Measurements from ENCODE around the gene STAB1.

The STAB1 gene

DNA sequence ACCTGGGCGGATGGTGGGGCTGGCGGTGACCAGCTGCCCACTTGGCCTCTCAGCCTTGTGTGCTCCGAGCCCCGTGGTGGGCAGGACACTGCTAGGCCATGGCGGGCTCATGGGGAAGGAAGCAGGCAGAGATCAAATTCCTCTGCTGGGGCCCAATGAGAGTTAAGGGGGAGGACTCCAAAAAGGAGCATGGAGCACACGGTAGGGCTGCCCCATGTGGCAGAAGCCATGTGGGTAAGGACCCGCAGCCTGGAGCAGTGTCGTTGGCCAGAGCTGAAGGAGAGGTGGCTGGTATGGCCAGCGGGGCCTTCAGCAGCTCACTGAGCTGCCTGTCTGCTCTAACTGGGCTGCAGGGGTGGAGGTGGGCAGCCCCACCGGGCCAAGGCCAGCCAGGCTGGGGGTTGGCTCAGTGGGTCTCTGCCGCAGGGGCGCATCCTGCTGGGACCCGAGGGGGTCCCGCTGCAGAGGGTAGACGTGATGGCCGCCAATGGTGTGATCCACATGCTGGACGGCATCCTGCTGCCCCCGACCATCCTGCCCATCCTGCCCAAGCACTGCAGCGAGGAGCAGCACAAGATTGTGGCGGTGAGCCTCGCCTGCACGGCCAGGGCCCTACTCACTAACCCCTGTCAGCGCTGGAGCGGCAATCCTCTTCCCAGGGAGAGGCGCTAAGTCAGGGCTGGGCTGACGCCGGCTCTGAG, 11.3 kb downstream of the STAB1 start:
- no peak for DNase-seq

- no peak for DNase-seq
Observed at GRCh38 chr3:52507359-52507758, 12.2 kb downstream of the STAB1 start.

GRCh38 chr3:52509753-52510328, 14.7 kb downstream of the STAB1 start:
- no peak for DNase-seq

DNA sequence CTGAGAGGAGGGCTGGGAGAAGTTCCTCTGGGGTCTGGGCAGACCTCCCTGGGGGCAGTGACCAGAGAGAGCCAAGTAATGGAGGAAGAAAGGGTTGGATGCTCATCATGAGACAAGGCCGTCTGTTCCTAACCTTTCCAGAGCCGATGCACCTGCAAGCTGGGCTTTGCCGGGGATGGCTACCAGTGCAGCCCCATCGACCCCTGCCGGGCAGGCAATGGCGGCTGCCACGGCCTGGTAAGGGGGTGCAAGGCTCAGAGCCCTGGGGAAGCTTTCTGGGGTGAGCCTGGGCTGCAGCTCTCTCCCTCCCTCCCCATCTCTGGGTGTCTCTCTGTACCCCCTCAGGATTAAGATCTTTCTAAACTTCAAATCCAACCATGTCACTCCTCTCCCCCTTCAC, 16.4 kb downstream of the STAB1 start:
- DNase-seq = no peak

DNA sequence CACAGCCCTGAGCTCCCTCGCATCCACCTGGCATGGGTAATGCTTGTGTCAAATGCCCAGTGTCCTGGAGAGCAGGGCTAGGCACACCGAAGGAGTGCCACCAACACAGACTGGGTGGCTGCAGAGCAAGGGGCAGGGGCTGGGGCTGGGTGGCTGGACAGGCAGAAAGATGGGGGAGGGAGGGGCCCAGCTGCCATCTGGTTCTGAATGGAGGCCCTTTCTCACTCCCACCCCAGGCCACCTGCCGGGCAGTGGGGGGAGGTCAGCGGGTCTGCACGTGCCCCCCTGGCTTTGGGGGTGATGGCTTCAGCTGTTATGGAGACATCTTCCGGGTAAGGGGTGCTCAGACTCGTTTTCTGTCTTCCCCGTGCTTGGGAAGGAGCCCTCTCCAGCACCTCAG, 17.0 kb downstream of the STAB1 start:
- DNase-seq = no peak

GRCh38 chr3:52512727-52513126, 17.6 kb downstream of the STAB1 start:
- no peak for DNase-seq

DNA sequence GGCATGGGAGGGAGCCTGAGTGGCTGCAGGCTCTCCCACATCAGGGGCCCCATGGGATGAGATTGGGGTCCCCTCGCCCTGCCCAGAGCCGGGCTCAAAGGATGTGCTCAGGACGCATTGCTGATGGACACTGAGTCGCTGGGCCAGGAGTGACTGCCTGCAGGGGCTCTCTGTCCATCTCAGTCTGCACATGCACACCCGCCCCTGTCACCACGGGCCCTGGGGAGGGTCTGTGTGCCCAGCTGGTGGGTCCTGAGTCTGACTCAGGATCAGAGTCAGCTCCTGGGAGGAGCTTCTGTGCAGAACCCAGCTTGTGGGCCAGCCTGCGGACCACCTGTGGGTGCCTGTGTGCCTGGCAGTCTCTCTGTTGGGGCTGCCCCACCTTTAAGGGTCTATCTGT, 18.1 kb downstream of the STAB1 start:
- DNase-seq = no peak

DNA sequence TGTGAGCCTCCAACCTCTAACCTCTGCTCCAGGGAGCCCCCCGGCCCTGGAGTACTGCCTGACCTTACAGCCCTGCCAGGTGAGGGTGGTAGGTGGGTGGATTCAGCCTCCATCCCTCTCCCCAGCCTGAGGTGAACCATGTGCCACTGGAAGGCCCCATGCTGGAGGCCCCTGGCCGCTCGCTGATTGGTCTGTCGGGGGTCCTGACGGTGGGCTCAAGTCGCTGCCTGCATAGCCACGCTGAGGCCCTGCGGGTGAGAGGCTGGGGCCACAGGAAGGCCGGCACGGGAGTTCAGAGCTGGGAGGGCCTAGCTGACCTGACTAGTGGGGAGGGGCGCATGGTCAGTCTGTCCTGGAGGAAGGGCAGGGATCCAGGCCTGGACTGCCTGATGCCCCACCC, 19.4 kb downstream of the STAB1 start:
- DNase-seq = no peak

DNA sequence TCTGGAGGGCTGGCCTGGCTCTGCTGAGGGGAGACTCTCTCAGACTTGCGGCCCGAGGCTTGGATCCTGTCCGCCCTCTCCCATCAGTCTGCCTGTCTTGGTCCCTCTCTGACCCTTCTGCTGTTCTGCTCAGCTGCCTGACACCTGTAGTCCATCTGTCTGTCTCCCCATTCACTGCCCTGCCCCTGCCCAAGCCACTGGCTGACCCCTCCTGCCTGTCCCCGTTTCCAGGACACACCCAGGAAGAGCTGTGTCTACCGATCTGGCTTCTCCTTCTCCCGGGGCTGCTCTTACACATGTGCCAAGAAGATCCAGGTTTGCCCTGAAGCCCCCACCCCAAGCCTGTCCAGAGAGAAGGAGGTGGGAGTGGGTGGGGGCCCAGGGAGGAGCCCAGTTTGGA, 20.1 kb downstream of the STAB1 start:
- DNase-seq = no peak

DNA sequence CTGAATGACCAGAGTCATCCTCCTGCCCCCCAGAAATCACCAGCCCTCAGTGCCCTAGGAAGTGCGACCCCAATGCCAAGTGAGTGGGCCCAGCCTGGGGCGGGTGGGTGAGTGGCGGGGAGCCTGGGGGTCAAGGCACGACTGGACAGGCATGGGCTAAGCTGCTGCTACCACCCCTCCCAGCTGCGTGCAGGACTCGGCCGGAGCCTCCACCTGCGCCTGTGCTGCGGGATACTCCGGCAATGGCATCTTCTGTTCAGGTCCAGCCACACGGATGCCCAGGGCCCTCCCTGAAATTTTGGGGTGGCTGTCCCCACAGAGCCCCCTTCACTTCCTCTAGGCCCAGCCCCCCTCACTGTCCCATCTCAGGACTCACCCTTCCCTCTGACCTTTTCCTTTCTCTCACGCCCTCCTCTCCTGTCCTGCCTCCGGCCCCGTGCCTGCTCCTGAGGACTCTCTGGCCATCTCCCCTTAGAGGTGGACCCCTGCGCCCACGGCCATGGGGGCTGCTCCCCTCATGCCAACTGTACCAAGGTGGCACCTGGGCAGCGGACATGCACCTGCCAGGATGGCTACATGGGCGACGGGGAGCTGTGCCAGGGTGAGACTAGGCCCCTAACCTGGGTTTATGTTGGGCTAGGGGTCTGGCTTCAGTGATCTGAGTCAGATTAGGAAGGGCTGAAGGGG, 21.5 kb downstream of the STAB1 start:
- no peak for DNase-seq

DNA sequence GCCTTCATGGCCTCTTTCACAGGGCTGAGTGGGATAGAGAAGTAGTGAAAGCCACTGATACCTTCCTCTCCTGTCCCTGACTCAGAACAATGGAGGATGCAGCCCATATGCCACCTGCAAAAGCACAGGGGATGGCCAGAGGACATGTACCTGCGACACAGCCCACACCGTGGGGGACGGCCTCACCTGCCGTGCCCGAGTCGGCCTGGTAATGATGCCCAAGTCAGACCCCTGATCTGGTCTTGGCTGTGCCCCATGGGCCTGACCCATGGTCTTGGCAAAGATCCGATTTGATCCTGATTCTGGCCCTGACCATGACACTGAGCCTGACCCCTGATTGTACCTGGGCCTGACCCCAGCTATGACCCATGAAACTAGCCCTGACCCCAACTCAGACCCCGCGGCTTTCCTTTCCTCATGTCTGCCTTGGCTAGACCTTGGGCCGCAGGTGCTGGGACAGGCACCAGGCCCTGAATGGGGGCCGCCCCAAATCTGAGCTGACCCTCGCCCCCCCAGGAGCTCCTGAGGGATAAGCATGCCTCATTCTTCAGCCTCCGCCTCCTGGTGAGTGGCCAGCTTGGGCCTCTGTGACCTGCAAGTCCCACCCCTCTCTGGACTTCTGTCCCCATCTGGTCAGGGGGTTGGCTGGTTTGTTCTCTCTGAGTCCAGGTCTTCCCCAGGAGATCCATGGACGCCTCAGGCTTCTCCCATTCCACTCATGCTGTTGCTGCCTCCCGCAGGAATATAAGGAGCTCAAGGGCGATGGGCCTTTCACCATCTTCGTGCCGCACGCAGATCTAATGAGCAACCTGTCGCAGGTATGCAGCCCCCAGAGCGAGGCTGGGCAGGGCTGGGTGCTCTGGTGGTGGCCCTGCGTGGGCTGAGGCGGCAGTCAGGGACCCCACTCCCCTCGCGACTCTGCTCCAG, 22.9 kb downstream of the STAB1 start:
- DNase-seq = no peak

DNA sequence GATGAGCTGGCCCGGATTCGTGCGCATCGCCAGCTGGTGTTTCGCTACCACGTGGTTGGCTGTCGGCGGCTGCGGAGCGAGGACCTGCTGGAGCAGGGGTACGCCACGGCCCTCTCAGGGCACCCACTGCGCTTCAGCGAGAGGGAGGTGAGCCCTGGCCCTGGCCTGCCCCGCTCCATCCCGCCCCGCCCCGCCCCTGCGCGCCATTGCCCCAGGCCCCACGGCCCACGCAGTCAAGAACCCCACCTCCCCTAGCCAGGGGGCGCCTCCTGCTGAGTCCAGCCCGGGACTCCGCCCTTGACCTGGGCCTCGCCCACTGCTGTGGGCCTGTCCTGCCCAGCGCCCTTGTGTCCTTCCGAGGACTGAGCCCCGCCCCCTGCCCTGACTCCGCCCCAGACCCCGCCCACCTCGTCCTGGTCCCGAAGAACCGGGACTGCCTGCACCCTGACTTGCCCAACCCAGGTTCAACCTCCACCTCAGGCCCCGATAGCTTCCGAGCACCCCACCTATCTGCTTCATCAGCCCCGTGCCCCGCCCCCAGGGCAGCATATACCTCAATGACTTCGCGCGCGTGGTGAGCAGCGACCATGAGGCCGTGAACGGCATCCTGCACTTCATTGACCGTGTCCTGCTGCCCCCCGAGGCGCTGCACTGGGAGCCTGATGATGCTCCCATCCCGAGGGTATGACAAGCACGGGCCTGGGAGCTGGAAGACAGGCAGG, 23.7 kb downstream of the STAB1 start:
- no peak for DNase-seq

GRCh38 chr3:52519445-52520140, 24.5 kb downstream of the STAB1 start:
- DNase-seq = no peak

- no peak for DNase-seq
Observed at GRCh38 chr3:52520141-52520667, 25.1 kb downstream of the STAB1 start.

GRCh38 chr3:52520716-52521487, 25.8 kb downstream of the STAB1 start:
- DNase-seq = no peak

DNA sequence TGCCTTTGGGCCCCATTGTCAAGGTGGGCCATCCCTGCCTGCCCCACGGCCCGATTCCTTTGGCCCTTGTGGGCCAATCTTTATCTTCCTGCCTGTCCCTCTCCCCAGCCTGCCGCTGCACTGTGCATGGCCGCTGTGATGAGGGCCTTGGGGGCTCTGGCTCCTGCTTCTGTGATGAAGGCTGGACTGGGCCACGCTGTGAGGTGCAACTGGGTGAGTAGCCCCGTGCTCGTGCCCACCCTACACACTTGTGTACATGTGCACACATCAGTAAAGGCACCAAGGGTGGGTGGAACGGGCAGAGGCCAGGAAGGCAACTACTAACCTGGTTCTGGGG, 26.3 kb downstream of the STAB1 start:
- DNase-seq = no peak

DNA sequence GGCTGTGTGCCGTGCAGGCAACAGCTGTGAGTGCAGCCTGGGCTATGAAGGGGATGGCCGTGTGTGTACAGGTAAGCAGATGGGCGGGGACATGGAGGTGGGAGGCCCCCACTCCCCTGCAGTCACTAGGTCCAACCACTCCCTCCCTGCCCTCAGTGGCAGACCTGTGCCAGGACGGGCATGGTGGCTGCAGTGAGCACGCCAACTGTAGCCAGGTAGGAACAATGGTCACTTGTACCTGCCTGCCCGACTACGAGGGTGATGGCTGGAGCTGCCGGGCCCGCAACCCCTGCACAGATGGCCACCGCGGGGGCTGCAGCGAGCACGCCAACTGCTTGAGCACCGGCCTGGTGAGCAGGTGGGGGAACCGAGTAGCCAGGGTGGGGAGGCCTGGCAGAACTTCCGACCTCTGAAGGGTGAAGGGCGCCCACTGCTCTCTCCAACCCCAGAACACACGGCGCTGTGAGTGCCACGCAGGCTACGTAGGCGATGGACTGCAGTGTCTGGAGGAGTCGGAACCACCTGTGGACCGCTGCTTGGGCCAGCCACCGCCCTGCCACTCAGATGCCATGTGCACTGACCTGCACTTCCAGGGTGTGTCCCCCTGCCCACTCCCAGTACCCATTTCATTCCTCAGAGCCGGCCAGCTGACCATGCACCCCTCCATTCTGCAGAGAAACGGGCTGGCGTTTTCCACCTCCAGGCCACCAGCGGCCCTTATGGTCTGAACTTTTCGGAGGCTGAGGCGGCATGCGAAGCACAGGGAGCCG, 26.9 kb downstream of the STAB1 start:
- no peak for DNase-seq

- DNase-seq = no peak
Observed at GRCh38 chr3:52522651-52523251, 27.6 kb downstream of the STAB1 start.

DNA sequence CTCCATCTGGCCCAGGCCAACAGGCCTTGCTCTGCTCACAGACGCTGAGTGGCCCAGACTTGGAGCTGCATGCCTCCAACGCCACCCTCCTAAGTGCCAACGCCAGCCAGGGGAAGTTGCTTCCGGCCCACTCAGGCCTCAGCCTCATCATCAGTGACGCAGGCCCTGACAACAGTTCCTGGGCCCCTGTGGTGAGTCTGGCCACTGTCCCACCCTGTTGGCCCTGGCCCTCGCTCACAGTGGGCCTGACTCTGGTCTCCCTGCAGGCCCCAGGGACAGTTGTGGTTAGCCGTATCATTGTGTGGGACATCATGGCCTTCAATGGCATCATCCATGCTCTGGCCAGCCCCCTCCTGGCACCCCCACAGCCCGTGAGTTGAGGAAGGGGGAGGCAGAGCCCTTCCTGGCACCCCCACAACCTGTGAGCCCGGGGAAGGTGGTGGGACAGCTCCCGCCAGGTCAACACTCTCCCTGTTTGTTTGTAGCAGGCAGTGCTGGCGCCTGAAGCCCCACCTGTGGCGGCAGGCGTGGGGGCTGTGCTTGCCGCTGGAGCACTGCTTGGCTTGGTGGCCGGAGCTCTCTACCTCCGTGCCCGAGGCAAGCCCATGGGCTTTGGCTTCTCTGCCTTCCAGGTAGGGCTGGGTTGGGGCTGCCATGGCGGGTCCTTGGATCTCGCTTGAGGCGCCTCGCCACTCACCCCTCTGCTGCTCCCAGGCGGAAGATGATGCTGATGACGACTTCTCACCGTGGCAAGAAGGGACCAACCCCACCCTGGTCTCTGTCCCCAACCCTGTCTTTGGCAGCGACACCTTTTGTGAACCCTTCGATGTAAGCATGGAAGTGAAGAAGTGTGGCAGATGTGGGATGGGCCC, 28.5 kb downstream of the STAB1 start:
- no peak for DNase-seq
